ENCODE measurements around the gene HIGD2A.
A peak's percentile ranks its signal among the peaks of the same experiment; 100 is the strongest.
"Not testable (repeated sequence)": the region's sequence is repeated elsewhere in the genome, so short reads cannot be mapped to it uniquely, and the experiment has no call there.

The HIGD2A gene

GRCh38 chr5:176391479-176391878 is 2.9 kb downstream of the HIGD2A start:
- DNase-seq: no peak

DNA sequence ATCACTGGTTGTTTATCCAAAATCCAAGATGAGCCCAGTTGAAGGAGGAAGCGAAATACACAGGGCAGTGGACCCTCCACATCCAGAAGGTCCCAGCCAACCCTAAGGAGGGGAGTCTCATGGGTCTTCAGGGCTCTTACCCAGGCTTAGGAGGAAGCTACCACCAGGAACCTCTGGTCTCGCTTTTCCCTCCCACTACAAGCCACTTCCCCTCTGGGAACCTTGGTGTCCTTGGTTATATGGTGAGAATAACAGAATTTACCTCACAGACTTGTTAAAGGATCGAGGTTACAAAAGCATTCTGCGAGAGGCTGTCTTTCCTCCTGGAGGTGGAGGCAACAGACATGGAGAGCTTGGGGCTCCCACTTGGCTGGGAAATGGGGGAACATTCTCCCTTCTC is 3.4 kb downstream of the HIGD2A start:
- DNase-seq: peak; percentile 78
- in situ Hi-C loops (cut with MboI; ENCODE audit: low pct_unique_long_range_greater_than_20kb, low sequenced_read_pairs): no loop called here

More at GRCh38 chr5:176391479-176391878, 2.9 kb downstream of the HIGD2A start:
- in situ Hi-C loops (cut with MboI; ENCODE audit: low pct_unique_long_range_greater_than_20kb, low sequenced_read_pairs): no loop called here

DNA sequence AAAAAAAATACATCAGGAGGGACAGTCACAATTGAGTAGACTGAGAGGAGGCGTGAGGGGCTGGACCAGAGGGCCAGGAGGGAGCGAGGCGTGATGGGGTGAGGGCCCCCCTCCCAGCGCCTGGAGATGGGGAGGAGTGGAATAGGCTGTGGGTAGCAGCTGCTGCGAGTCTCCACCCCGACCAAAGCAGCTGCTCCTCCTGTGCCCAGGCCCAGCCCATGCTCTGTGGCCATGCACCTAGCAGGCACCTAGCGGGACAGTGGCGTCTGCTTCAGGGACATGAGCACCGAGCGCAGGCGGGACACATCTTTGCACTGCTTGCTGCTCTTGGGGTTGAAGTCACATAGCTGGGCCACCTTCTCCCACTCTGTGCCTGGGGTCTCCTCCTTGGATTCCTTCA is 4.0 kb downstream of the HIGD2A start:
- no peak for DNase-seq
- in situ Hi-C loops (cut with MboI; ENCODE audit: low pct_unique_long_range_greater_than_20kb, low sequenced_read_pairs): no loop called here

DNA sequence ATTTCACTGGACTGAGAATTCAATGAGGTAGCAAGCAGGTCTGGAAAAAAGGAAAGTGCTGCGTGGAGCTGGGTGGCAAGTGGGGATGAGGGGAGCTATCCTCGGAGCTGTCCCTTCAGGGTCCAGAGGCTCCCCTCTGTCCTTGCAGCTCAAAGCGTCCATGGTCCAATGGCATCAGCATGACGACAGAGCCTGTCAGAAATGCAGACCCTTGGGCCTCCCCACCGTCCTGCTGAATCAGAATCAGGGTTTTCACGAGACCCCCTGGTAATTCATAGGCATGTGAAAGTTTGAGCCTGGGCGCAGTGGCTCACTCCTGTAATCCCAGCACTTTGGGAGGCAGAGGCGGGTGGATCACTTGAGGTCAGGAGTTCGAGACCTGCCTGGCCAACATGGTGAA is 5.5 kb downstream of the HIGD2A start:
- in situ Hi-C loops (cut with MboI; ENCODE audit: low pct_unique_long_range_greater_than_20kb, low sequenced_read_pairs): no loop called here
- no peak for DNase-seq

DNA sequence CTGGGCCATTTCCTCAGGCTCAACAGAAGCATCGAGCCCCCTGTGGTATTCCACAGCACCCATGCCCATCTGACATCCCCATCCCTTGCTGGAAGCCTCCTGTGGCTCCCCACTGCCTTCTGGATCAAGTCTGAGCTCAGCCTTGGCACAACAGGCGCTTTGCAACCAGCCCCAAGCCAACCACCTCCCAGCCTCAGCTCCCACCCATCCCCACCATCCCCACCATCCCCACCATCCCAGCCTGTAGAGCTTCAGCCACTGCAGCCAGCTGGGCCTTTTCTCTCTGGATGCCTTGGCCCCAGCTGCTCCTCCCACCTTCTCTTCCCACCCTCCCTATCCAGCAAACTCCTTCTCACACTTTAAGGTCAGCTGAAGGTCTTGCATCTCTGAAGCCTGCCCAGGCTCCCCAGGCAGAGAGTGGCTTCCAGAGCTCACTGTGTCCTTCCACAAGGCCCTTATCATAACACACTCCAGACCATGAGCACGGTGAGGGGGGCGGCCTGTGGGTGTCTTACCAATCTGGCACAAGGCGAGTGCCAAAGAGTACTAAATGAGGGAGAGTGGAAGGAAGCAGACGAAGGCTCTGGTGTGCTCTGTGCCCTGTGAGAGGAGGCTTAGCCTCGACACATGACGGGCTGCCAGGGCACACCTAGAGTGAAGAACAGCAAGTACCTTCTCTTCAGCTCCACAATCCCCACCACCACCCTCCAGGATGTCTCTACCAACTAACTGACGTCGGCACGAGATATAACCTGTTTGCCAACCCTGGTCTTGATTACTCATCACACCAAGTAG is 6.5 kb downstream of the HIGD2A start:
- no peak for DNase-seq

DNA sequence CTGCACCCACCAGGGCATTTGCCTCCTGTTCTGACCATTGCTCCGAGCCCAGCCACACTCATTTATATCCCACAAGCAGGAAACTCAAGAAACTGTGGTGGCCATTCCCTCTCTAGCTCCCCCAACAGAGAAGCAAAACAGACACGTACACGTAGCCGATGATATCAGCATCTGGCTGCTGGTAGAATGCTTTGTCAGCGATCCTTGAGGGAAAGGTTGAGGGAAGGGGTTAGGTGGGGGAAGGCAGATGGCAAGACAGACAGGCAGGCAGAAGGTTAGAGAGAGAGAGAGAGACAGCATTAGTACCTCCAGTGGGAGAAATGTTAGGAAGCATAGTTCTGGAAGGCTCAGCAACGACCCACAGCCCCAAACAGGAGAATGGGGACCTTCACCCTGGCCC is 7.8 kb downstream of the HIGD2A start:
- DNase-seq: no peak
- in situ Hi-C loops (cut with MboI; ENCODE audit: low pct_unique_long_range_greater_than_20kb, low sequenced_read_pairs): no loop called here

More for the DNA sequence above, 6.5 kb downstream of the HIGD2A start:
- in situ Hi-C loops (cut with MboI; ENCODE audit: low pct_unique_long_range_greater_than_20kb, low sequenced_read_pairs): no loop called here

DNA sequence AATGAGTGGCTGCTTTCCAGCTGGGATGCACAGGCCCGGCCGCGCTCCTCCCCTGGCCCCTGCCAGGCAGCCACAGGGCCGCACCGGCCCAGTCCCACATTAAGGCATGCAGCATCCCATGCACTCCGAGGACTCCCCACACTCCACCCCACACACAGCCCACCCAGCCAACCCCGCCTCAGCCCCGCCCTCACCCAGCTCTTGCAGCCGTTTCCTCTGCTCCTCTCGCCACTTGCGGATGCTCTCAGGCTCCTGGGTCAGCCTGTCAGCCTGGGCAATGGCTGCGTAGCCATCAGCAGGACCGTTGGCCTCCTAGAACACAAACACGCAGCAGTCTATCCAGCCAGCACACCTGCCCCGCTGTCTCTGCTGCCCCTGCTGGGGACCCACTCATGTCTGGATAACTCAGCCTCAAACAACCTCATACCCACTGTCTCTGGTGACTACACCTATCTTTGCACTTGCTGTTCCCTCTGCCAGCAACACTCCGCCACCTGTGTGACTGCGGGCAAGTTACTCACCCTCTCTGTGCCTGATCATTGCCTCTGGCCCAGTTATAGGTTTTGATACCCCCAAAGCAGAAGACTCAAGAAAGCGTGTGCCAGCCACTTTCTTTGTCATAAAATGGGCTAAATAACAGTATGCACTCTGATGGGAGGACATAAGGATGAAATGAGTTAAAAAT is 9.3 kb downstream of the HIGD2A start:
- in situ Hi-C loops (cut with MboI; ENCODE audit: low pct_unique_long_range_greater_than_20kb, low sequenced_read_pairs): no loop called here
- DNase-seq: no peak

DNA sequence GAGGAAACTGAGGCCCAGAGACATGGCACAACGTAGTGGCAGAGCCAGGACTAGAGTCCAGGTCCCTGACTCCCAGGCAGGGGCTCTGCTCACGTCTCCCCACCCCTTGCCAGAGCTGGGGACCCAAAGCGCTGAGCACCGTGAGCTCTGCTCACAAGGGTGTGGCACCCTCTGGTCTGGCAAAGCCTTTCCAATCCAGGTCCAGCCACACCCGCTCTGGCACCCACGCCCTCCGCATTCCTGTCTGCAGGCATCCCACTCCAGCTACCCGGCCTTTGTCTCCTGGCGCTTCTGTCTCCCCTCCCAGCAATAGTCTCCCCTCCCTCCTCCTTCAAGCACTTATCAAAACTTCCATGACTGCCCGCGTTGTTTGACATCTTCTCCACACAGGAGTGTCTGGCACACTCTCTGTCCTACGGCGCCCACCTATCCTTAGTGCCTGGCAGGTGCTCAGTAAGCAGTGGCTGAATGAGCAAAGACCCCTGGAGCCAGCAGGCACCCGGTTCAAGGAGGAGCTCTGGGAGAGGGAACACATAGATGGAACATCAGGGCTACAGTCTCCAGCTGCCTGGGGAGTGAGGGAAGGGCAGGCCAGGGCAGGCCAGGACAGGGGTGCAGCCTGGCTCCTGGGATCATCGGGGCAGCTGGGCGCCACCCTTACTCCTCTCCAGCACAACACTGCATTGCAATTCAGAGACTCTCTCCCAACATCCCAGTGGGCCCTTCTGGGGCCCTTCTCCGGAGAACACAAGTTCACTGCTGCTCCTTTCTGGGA is 12.0 kb downstream of the HIGD2A start:
- no peak for DNase-seq
- in situ Hi-C loops (cut with MboI; ENCODE audit: low pct_unique_long_range_greater_than_20kb, low sequenced_read_pairs): no loop called here

- in situ Hi-C loops (cut with MboI; ENCODE audit: low pct_unique_long_range_greater_than_20kb, low sequenced_read_pairs): no loop called here
- DNase-seq: no peak
These were observed 13.0 kb downstream of the HIGD2A start for GRCh38 chr5:176401281-176402205.

GRCh38 chr5:176405656-176406435 is 17.3 kb downstream of the HIGD2A start:
- in situ Hi-C loops (cut with MboI; ENCODE audit: low pct_unique_long_range_greater_than_20kb, low sequenced_read_pairs): no loop called here
- no peak for DNase-seq

GRCh38 chr5:176406436-176407052 is 18.0 kb downstream of the HIGD2A start:
- in situ Hi-C loops (cut with MboI; ENCODE audit: low pct_unique_long_range_greater_than_20kb, low sequenced_read_pairs): no loop called here
- no peak for DNase-seq

DNA sequence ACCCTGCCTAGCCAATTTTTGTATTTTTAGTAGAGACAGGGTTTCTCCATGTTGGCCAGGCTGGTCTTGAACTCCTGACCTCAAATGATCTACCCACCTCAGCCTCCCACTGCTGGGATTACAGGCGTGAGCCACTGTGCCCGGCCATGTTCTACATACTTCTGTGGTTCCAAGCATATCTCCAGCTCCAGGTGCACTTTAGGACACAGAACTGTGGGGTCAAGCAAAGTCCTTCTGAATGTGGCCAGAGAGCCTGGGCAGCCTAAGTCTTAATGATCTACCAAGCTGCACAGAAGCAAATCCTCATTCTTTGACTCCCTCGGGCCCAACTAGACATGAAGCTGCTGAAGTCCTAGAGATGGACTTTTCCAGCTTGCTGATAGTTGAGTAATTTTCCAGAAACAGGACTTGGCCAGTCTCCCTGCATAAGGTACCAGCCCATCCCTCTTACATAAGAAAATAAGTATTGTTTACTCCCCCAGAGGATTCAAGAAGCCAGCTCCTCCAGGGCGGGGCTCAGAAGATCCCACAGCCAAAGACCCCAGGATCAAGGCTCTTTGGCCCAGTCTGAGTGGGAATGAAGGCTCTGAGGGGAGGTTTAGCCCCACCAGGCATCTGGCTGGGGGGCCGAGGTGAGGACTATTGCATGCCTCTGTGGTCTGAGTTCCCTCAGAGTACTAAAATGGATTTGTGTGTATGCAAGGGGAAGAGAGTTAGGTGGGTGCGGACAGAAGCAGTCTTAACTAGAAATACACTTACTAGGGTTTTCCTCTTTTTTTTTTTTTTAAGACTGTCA is 19.1 kb downstream of the HIGD2A start:
- no peak for DNase-seq
- in situ Hi-C loops (cut with MboI; ENCODE audit: low pct_unique_long_range_greater_than_20kb, low sequenced_read_pairs): no loop called here

DNA sequence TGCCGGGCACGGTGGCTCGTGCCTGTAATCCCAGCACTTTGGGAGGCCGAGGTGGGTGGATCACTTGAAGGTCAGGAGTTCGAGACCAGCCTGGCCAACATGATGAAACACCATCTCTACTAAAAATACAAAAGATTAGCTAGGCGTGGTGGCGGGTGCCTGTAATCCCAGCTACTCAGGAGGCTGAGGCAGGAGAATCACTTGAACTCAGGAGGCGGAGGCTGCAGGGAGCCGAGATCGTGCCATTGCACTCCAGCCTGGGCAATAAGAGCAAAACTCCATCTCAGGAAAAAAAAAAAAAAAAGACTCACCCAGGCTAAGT is 19.7 kb downstream of the HIGD2A start:
- in situ Hi-C loops (cut with MboI; ENCODE audit: low pct_unique_long_range_greater_than_20kb, low sequenced_read_pairs); DNase-seq: not testable (repeated sequence)

GRCh38 chr5:176408590-176408989 is 20.0 kb downstream of the HIGD2A start:
- in situ Hi-C loops (cut with MboI; ENCODE audit: low pct_unique_long_range_greater_than_20kb, low sequenced_read_pairs): no loop called here
- no peak for DNase-seq

DNA sequence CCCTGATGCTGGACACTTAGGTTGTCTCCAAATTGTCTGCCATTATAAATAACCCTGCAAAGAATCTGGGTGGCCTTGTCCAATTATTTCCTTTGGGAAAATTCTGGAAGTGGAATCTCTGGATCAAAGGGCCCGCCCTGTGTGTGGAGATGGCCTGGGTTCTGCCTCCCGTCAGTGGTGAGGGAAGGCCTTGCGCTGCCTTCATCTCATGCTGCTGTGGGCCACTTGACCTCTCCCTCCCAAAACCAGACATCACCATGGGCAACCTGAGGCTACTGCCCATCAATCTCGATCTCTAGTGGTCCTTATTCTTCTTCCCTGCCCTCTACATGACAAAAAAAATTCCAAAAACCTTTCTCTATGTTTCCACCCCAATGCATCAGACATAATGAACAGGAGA is 21.2 kb downstream of the HIGD2A start:
- in situ Hi-C loops (cut with MboI; ENCODE audit: low pct_unique_long_range_greater_than_20kb, low sequenced_read_pairs): no loop called here
- DNase-seq: no peak

DNA sequence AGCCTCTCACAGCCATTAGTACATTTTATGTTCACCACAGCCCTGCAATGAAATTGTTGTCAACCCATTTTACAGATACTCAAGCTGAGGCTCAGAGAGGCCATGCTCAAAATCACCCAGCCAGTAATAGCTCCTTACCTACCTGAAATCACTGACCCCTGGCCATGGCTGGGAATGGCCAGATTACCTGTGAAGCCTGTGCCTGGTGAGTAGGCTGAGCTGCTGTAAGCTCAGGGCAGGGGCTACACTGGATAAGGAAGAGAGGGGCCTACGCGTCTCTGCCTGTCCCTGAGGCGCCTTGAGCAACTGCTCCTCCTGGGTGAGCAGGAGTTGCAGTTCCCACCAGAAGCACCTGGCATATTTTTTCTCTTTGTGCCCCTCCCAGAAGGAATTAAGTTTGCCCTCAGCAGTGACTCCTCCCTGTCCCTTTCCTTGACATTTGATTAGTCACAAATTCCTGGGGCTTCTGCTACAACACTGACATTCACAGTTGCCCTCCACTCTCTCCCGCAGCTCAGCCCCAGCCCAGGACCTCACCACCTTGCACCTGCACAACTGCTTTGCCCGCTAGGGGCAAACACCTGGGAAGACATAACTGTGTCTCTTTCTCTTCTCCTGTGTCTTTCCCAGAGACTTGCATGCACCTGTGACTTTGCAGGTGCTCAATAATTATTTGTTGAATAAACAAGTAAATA is 22.1 kb downstream of the HIGD2A start:
- in situ Hi-C loops (cut with MboI; ENCODE audit: low pct_unique_long_range_greater_than_20kb, low sequenced_read_pairs): no loop called here
- no peak for DNase-seq
